PC-9 (cell line): Measurements from ENCODE around the gene DNAJB6.

Experiments
- EZH2 ChIP-seq: fragments of 200-600 bp; sonication (generic); IDR thresholded peaks from 2 replicates; pipeline ENCODE4 v1.8.0; 2017; ENCODE audit warnings: antibody characterized with exemption, low read depth
- TF ChIP-seq, protein P1 (sequence below): fragments of 200-600 bp; sonication (generic); conservative IDR thresholded peaks from 2 replicates; pipeline ENCODE4 v1.6.1; 2017; ENCODE audit warnings: mixed run types, antibody characterized with exemption, mild to moderate bottlenecking, moderate library complexity

- TF ChIP-seq, protein P1, sequence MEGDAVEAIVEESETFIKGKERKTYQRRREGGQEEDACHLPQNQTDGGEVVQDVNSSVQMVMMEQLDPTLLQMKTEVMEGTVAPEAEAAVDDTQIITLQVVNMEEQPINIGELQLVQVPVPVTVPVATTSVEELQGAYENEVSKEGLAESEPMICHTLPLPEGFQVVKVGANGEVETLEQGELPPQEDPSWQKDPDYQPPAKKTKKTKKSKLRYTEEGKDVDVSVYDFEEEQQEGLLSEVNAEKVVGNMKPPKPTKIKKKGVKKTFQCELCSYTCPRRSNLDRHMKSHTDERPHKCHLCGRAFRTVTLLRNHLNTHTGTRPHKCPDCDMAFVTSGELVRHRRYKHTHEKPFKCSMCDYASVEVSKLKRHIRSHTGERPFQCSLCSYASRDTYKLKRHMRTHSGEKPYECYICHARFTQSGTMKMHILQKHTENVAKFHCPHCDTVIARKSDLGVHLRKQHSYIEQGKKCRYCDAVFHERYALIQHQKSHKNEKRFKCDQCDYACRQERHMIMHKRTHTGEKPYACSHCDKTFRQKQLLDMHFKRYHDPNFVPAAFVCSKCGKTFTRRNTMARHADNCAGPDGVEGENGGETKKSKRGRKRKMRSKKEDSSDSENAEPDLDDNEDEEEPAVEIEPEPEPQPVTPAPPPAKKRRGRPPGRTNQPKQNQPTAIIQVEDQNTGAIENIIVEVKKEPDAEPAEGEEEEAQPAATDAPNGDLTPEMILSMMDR, result no peak
- TF ChIP-seq EZH2, result no peak
Observed at GRCh38 chr7:157441023-157441399, 104.2 kb downstream of the DNAJB6 start.
